ENCODE measurements around the gene TBC1D2.
"Not testable (repeated sequence)": the region's sequence is repeated elsewhere in the genome, so short reads cannot be mapped to it uniquely, and the experiment has no call there.

TBC1D2 gene

GRCh38 chr9:98280162-98280561 lies 24.7 kb upstream of the TBC1D2 start:
- no peak for DNase-seq (ENCODE audit: low read depth)
- TF ChIP-seq CTCF (IDR thresholded peaks at IDR 0.05; ENCODE audit: low read depth, low read length) (no peak), POLR2A (IDR thresholded peaks at IDR 0.05; ENCODE audit: extremely low read depth, insufficient read length) (no peak), MYC (IDR thresholded peaks at IDR 0.05; ENCODE audit: low read depth, low read length) (no peak)
- no peak overlapping the region for H3K4me3 ChIP-seq (ENCODE audit: low read depth, low read length)

GRCh38 chr9:98276907-98277469 lies 21.5 kb upstream of the TBC1D2 start:
- no peak for DNase-seq (ENCODE audit: low read depth)
- TF ChIP-seq MYC (IDR thresholded peaks at IDR 0.05; ENCODE audit: low read depth, low read length) (no peak), CTCF (IDR thresholded peaks at IDR 0.05; ENCODE audit: low read depth, low read length) (no peak), MAX (IDR thresholded peaks at IDR 0.05; ENCODE audit: low read depth, low read length) (no peak), POLR2A (IDR thresholded peaks at IDR 0.05; ENCODE audit: extremely low read depth, insufficient read length) (no peak)
- H3K4me3 ChIP-seq (ENCODE audit: low read depth, low read length): no peak overlapping the region

- no peak overlapping the region for H3K4me3 ChIP-seq (ENCODE audit: low read depth, low read length)
- DNase-seq (ENCODE audit: low read depth): no peak
- TF ChIP-seq MAX (IDR thresholded peaks at IDR 0.05; ENCODE audit: low read depth, low read length): no peak
- no peak for TF ChIP-seq POLR2A (IDR thresholded peaks at IDR 0.05; ENCODE audit: extremely low read depth, insufficient read length)
- TF ChIP-seq CTCF (IDR thresholded peaks at IDR 0.05; ENCODE audit: low read depth, low read length): no peak
- TF ChIP-seq MYC (IDR thresholded peaks at IDR 0.05; ENCODE audit: low read depth, low read length): no peak
Observed at GRCh38 chr9:98275159-98275558, 19.7 kb upstream of the TBC1D2 start.

GRCh38 chr9:98272083-98272482 lies 16.6 kb upstream of the TBC1D2 start:
- no peak overlapping the region for H3K4me3 ChIP-seq (ENCODE audit: low read depth, low read length)
- TF ChIP-seq POLR2A (IDR thresholded peaks at IDR 0.05; ENCODE audit: extremely low read depth, insufficient read length): no peak
- no peak for TF ChIP-seq CTCF (IDR thresholded peaks at IDR 0.05; ENCODE audit: low read depth, low read length)
- TF ChIP-seq MYC (IDR thresholded peaks at IDR 0.05; ENCODE audit: low read depth, low read length): no peak
- TF ChIP-seq MAX (IDR thresholded peaks at IDR 0.05; ENCODE audit: low read depth, low read length): no peak
- no peak for DNase-seq (ENCODE audit: low read depth)

- no peak overlapping the region for H3K4me3 ChIP-seq (ENCODE audit: low read depth, low read length)
- no peak for TF ChIP-seq POLR2A (IDR thresholded peaks at IDR 0.05; ENCODE audit: extremely low read depth, insufficient read length)
- TF ChIP-seq MAX (IDR thresholded peaks at IDR 0.05; ENCODE audit: low read depth, low read length): no peak
- no peak for TF ChIP-seq CTCF (IDR thresholded peaks at IDR 0.05; ENCODE audit: low read depth, low read length)
- no peak for TF ChIP-seq MYC (IDR thresholded peaks at IDR 0.05; ENCODE audit: low read depth, low read length)
- no peak for DNase-seq (ENCODE audit: low read depth)
Observed at GRCh38 chr9:98271479-98271878, 16.0 kb upstream of the TBC1D2 start.

GRCh38 chr9:98270284-98270683 lies 14.8 kb upstream of the TBC1D2 start:
- H3K4me3 ChIP-seq (ENCODE audit: low read depth, low read length); DNase-seq (ENCODE audit: low read depth): not testable (repeated sequence)

GRCh38 chr9:98269652-98270051 lies 14.2 kb upstream of the TBC1D2 start:
- not testable (repeated sequence) for H3K4me3 ChIP-seq (ENCODE audit: low read depth, low read length); DNase-seq (ENCODE audit: low read depth)

- not testable (repeated sequence) for DNase-seq (ENCODE audit: low read depth); H3K4me3 ChIP-seq (ENCODE audit: low read depth, low read length)
Observed at GRCh38 chr9:98267556-98267955, 12.1 kb upstream of the TBC1D2 start.

All from NB4 (cell line).